ENCODE results near the gene ITPR2.

GRCh38 chr12:26748412-26748740, 84.6 kb downstream of the ITPR2 start:
- TF ChIP-seq POLR2A (IDR thresholded peaks at IDR 0.05) (no peak), CTCF (IDR thresholded peaks at IDR 0.05) (no peak)
